Body of pancreas (tissue), 4 donors: ENCODE data around the gene SNTG2.

ENCODE experiments used
- POLR2A ChIP-seq, 3 donors: fragments of 450-650 bp; IDR thresholded peaks; one replicate each; pipeline ENCODE4 v1.6.1; 2016; ENCODE audit warnings: antibody characterized with exemption in 3 of 3, mild to moderate bottlenecking in 2 of 3
- TF ChIP-seq, protein P1 (sequence below), 7 experiments: fragments of 450-650 bp in 4 of 7; fragments of 200-600 bp in 3 of 7; sonication (generic) in 3 of 7; IDR thresholded peaks; one replicate each; pipeline ENCODE4 v1.5.1; 2016 to 2019; ENCODE audit warnings: antibody characterized with exemption in 7 of 7

DNA sequence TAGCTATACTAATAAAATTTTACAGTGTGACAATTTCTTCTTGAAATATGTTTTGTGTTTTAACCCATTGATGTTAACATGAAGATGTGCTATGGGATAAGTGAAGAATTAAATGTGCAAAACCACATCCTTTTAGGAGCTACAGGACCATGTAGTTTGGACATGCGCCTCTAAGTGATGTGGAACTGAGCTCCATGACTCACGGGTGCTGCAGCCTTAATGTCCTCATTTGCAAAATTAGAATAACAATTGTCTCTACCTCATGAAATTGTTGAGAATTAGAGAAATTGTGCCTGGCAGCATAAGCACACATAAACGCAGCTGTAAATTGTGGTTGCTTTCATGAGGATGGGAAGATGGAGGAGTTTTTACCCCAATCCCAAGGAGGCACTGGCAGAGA, 431.0 kb downstream of the SNTG2 start:
- TF ChIP-seq, protein P1, sequence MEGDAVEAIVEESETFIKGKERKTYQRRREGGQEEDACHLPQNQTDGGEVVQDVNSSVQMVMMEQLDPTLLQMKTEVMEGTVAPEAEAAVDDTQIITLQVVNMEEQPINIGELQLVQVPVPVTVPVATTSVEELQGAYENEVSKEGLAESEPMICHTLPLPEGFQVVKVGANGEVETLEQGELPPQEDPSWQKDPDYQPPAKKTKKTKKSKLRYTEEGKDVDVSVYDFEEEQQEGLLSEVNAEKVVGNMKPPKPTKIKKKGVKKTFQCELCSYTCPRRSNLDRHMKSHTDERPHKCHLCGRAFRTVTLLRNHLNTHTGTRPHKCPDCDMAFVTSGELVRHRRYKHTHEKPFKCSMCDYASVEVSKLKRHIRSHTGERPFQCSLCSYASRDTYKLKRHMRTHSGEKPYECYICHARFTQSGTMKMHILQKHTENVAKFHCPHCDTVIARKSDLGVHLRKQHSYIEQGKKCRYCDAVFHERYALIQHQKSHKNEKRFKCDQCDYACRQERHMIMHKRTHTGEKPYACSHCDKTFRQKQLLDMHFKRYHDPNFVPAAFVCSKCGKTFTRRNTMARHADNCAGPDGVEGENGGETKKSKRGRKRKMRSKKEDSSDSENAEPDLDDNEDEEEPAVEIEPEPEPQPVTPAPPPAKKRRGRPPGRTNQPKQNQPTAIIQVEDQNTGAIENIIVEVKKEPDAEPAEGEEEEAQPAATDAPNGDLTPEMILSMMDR (IDR thresholded peaks at IDR 0.05), result no peak
- no peak for TF ChIP-seq POLR2A (IDR thresholded peaks at IDR 0.05)
